GM21515 (cell line): ENCODE measurements around the gene MAMDC4.
"Not testable (repeated sequence)": the region's sequence is repeated elsewhere in the genome, so short reads cannot be mapped to it uniquely, and the experiment has no call there.

ENCODE experiments used
- ATAC-seq: cut with Tn5 transposase; IDR thresholded peaks from one replicate; pipeline ENCODE4 v1.9.1; 2021; ENCODE audit not compliant: unreplicated experiment

Gene MAMDC4

GRCh38 chr9:136824496-136825225 lies 27.5 kb upstream of the MAMDC4 start:
- ATAC-seq = no peak

- ATAC-seq = no peak
Measured at GRCh38 chr9:136825295-136826187, 26.6 kb upstream of the MAMDC4 start.

- no peak for ATAC-seq
Measured at GRCh38 chr9:136826188-136826541, 26.0 kb upstream of the MAMDC4 start.

GRCh38 chr9:136826703-136827582 lies 25.2 kb upstream of the MAMDC4 start:
- no peak for ATAC-seq

- ATAC-seq = no peak
Measured at GRCh38 chr9:136827794-136828473, 24.2 kb upstream of the MAMDC4 start.

GRCh38 chr9:136828474-136829140 lies 23.5 kb upstream of the MAMDC4 start:
- ATAC-seq = no peak

GRCh38 chr9:136829412-136829811 lies 22.7 kb upstream of the MAMDC4 start:
- ATAC-seq = no peak

GRCh38 chr9:136829981-136830885 lies 21.9 kb upstream of the MAMDC4 start:
- ATAC-seq = no peak

GRCh38 chr9:136831002-136831719 lies 21.0 kb upstream of the MAMDC4 start:
- no peak for ATAC-seq

GRCh38 chr9:136831720-136832104 lies 20.4 kb upstream of the MAMDC4 start:
- no peak for ATAC-seq

GRCh38 chr9:136832581-136832980 lies 19.6 kb upstream of the MAMDC4 start:
- ATAC-seq = no peak

- ATAC-seq = not testable (repeated sequence)
Measured at GRCh38 chr9:136833381-136834048, 18.6 kb upstream of the MAMDC4 start.

- ATAC-seq = no peak
Measured at GRCh38 chr9:136835162-136835931, 16.8 kb upstream of the MAMDC4 start.

GRCh38 chr9:136835932-136836904 lies 15.9 kb upstream of the MAMDC4 start:
- ATAC-seq = no peak

GRCh38 chr9:136837146-136837855 lies 14.8 kb upstream of the MAMDC4 start:
- ATAC-seq = no peak
